Stimulated activated CD4-positive, alpha-beta T cell treated with anti-CD3 and anti-CD28 coated beads, Interleukin-2, amount 100 ng/mL, for 48 hours (primary cell): ENCODE results near the gene SLC12A6.
"Not testable (repeated sequence)": the region's sequence is repeated elsewhere in the genome, so short reads cannot be mapped to it uniquely, and the experiment has no call there.

Experiments
- DNase-seq, 2 donors: peaks; one replicate each; pipeline ENCODE4 v3.0.0-alpha.2; 2020

SLC12A6 gene

DNA sequence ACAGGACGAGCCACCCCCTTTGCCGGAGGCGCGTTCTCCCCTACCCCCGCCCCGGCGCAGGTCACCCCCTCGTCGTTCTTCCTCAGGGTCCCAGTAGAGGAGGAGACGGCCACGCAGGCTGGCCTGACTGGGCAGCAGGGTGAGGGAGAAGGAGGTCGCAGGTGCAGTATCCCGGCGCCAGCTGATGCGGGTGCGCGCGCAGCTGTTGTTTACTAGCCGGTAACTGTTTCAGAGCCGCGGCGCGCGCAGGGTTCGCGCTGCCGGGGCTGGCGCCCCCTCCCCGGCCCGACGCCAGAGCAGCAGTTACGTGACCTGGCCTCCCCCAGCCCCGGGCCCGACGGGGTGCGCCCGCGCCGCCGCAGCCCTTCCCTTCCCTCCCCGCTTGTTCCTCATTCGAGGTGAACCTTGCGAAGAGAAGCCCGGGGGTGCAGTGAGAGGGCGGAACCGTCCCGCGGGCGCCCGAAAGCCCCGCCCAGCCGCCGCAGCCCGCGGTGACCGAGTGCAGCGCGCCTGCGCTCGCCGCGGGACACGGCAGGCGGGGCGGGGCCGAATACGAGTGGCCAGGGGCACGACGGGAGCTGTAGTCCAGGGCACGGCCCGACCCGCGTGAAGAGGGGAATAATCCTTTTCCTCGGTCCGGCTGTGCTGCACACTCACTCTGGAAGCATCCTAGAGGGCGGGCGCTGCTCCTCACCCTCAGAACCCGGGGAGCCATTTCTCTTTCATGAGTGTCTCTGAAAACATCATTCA, at the start of gene SLC12A6:
Gene SLC12A6, minus strand, starts transcription at position 225 of the 750 bp plus-strand sequence. CDS start 1,101 bp downstream, outside the sequence.
- peak; percentile 88 to 89 for DNase-seq

DNA sequence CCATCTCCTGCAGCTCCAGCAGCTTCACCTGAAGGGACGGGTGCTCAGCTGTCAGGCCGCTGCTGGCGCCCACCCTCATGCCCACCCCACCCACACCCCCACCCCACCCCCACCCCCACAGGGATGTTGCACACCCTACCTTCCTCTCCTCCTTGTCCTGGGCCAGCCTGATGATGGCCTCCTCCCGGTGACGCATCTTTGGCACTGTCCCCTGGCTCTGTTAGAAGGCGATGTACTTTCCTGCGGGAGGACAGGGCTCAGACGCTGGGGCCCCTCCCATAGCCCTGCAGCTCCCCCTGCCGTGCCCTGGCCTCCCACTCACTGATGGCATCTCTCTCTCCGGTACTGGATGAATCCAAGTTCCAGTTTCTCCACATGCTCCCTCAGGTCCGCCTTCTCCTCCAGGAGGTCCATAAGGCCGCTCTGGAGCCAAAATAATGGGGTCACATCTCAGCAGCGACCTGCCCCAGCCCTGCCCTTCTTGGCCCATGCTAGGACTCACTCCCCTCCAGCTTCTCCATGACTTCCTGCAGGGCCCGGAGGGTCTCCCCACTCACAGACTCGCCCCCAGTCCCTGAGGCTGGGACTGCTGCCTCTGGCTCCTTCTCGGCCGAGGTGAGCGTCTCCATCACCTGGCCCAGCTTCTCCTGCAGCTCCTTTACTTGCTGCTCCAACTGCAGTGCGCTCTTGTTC, 44.4 kb upstream of the SLC12A6 start:
- not testable (repeated sequence) for DNase-seq

DNA sequence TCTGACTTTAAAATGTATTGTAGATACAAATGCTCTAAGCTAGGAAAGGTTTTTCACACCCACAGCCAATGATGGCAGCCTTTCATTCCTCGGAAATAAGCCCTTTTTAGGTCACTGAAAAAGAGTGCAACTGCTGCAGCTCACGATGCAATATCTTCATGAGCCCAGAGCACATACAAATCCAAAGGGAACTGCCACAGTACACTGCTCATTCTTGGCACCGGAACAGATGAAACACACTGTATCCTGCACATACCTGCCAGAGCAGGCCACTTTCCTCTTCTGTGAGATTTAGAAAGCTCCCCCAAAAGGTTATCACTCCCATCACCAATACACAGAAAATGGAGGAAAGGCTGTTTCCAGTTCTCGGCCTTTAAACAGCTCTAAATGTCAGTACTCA, 42.9 kb upstream of the SLC12A6 start:
- not testable (repeated sequence) for DNase-seq

DNA sequence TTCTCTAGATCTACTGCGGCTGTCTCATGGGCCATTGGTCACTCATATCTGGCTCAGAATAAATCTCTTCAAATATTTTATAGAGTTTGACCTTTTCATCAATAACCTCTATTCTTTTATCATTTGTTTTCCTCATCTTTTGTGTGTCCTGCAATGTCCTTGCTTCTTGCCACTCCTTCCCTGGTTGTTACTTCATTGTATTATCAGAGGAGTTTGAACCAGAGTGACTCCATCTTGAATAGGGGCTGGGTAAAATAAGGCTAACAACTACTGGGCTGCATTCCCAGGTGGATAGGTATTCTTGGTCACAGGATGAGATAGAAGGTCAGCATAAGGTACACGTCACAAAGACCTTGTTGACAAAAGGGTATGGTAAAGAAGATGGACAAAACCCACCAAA, 39.3 kb upstream of the SLC12A6 start:
- DNase-seq, result no peak

DNA sequence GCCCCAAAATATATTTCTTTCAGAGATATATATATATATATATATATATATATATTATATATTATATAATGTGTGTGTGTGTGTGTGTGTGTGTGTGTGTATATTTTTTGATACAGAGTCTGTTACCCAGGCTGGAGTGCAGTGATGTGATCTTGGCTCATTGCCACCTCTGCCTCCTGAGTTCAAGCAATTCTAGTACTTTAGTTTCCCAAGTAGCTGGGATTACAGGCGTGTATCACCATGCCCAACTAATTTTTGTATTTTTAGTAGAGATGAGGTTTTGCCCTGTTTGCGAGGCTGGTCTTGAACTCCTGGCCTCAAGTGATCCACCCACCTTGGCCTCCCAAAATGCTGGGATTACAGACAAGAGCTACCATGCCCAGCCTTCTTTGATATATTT, 38.0 kb upstream of the SLC12A6 start:
- DNase-seq, result not testable (repeated sequence)

DNA sequence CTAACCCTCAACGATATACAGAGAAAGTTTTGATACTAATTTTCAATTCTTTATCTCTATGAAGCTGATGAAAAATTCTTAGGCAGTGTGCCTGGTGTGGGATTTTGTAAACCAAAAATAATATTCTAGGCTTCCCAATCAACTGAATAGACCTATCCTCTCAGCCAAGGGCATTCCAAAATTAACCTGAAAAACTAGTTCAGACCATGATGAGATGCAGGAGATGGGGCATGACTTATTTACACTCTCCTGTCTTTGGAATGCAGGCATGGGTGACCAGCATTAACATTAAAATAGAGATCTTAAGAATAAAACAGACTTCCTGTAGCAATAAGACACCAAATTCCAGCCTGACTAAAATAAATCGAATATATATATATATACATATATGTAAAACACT, 37.2 kb upstream of the SLC12A6 start:
- no peak for DNase-seq

DNA sequence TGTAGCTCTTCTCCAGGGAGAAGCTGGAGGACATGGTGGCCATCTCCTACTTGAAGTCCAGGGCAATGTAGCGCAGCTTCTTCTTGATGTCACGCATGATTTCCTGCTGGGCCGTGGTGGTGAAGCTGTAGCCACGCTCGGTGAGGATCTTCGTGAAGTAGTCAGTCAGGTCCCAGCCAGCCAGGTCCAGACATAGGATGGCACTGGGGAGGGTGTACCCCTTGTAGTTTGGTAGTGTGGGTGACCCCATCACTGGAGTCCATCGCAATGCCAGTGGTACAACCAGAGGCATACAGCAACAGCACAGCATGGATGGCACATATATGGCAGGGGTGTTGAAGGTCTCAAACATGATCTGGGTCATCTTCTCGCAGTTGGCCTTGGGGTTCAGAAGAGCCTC, 36.4 kb upstream of the SLC12A6 start:
- no peak for DNase-seq

DNA sequence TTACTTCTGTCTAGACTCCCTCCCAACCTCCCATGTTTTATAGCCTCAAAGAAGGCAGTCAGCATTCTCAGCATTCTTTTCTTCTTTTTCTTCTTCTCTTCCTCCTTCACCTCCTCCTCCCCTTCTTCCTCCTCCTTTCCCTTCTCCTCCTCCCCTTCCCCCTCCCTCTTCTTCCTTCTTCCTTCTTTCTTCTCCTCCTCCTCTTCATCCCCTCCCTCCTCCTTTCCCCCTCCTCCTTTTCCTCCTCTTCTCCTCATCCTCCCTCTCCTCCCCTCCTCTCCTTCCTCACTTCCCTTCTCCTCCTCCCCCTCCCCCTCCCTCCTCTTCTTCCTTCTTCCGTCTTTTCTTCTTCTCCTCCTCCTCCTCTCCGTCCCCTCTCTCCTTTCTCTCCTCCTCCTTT, 33.1 kb upstream of the SLC12A6 start:
- DNase-seq, result no peak

DNA sequence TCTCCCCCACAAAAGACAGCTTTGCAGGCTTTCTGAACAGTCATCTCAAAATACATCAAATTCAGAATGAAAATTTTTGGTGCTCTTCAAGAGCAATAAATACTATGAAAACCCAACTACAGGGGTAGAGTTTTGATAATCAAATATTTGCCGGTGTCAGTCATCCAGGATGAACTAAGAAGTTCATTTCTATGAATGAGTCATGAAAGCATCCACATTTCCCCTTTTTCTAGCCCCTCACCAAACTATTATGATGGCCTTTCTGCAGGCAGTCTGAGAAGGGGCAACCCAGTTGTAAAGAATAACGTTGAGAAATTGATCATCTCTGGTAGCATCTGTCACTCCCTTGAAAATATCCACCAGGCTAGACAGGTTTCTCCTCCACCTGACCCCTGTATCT, 32.5 kb upstream of the SLC12A6 start:
- no peak for DNase-seq

DNA sequence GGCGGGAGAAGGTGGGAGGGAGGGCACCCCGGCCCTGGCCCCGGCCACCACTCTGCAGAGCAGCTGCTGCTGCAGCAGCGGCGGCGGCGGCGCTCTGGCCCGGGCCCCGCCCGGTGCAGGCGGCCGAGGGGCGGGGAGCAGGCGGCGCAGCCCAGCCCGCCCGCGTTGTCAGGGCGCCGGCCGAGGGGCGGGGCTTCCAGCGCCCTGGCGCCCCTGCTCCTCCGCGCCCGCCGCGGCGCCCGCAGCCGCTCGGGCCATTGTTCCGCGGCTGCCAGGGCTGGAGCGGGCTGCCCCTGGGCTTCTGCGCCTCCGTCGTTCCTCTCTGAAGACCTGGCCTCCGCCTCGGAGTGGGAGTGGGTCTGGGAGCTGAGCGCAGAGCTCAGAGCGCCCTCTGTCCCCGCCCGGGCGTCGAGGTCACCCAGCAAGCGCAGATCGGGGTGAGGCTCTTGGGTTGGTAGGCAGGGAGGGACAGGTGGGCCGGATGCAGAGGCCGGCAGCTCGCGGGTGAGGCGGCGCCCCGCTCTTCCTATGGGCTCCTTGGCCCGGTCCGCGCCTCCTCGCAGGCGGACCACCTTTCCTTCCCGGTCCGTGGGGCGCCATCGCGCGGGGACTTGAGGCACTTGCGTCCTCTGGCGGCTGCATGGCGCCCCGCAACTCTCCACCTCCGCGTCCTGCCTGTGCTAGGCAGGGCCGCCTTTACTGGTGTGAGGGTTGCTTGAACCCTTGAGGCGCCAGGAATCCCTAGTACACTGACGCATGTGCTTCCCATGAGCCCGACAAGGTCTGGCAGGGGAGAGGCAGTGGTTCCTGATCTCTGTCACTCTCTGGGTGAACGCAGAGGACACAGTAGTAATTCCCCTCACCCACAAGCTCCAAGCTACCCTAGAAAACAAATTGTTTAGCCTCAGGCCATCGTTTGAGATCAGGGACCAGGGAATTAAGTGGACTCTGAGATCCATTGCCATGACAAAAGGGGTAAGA, 29.8 kb upstream of the SLC12A6 start, which contains the start of gene LPCAT4:
Gene LPCAT4, minus strand, starts transcription at position 96 of the 981 bp plus-strand sequence. CDS start 96 bp downstream, outside the sequence.
- DNase-seq, result peak; percentile 83

DNA sequence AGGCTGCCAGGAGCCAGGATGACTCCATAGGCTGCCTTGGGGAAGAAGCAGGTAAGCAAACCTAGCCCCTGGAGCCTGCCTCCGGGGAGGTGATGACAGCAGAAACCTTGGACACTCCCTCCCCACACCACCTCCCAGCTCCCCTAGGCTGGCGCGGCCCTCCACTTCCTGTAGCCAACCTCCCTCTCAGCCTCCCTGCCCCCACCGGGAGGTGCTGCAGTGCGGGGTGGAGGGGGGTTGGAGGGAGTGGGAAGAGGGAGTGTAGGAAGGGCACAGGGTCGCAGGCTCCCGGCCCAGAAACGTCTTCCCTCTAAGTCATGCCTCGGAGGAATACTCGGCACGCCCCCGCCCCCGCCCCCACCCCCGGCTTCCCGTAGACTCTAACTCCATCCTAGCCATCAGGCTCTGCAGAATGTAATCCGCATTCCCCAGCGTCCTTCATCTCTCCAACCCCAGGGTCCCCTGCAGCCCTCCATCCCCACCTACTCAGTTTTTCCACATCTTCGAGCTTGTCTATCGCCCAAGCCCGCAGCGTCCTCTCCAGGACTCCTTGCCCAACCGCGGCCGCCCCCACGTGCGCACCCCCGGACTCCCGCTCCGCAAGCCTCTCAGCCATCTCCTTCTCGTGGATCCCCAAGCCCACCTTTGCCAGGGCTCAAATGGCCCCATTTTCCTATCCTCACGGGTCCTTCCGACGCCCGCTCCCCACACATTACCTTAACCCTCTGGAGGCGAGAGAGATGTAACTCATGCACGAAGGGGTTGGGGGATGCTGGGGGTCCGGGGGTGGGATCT, 28.9 kb upstream of the SLC12A6 start:
- DNase-seq, result peak; percentile 25 to 33

DNA sequence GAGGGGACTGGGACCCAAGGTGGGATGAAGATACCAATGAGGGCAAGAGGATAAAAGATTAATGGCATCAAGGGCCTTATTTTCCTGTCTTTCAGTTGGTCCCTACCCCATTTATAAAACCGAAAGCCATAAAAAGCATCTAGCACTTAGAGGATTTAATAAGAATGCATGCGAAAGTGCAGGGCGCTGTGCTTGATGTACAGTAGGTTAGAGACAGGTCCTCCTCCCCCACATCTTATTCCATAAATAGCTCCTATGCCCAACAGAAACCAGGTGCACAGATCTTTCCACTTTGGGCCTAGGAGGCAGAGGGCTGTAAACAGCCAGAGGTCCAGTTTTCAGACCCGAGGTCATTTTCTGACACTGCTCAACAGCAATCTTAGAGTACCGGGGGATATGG, 28.3 kb upstream of the SLC12A6 start:
- no peak for DNase-seq

DNA sequence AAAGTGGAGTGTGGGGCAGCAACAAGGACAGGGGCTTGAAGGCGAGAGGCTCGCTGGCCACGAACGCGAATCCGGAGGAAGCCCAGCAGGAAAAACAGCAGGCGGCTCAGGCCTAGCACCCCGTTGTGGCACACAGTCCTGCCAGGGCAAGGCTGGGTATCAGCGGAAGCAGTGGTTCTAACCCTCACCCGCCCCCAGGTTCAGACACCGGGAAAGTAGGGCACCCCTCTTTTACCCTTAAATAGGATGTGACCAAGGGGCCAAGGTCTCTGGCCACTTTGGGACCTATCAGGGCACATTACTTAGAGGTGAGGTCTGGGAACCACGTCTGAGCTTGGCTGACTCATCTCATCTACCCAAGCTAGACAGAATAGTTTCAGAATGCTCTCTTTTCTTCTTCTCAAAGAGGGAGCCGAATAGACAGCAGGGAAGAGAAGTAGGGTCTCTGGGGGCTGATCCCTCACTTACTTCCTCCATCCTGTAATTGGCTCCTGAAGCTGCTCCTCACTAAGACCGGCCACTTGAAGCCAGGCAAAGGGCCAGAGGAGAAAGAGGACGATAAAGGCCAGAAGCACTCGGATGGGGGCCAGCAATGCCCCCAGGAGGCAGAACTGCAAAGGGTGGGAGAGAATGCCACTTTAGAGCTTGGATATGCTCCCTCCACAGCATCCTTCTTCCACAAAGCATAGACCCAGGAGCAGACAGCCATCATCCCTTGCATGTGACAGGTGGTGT, 27.7 kb upstream of the SLC12A6 start:
- no peak for DNase-seq

DNA sequence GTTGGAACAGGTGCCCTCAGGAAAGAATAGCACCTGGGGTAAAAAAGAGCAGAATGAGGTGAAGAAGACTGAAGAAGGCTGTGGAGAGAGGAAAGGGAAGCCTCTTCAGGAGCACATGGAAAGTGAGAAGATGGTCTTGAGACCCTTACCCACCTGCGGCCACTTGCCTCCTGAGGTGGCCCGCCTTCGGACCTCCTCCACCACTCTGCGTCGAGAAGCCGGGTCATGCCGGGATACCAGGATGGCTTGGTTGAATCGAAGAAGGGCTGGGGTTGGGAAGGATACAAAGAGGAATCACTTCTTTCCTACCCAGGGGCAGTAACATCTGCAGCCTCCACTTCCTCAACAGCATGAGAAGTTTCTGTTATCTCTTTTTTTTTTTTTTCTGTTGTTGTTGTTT, 26.5 kb upstream of the SLC12A6 start:
- DNase-seq, result no peak

DNA sequence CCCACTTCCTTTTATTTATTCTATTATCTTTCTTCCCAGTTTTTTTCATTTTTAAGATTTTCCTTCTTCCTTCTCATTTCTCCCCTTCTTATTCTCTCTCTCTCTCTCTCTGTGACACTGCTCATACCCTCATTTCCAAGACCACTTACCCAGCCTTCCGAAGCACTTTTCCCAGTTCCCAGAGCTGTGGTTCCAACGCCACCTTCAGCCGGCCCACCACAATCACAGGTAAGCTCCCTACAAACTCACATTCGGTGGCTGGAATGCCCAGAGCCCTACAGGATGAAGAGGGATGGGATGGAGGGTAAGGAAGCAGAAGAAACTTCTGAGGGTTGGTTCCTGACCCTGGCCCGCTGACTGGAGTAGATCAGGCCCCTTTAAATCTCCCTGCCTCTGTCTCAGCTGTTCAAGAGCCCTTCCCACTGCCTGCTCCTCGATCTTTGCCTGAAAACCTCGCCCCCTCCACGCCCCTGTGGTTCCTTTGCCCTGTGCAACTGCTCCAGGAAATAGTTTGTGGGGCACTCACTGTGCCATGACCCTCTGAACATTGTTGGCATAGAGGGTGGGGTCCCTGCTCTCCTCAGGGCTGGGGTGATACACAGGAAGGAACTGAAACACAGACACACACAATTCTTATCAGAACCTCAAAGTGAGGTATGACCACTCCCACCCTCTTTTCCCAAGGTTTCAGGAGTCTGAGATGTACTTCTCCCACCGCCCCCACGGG, 24.6 kb upstream of the SLC12A6 start:
- DNase-seq, result no peak

DNA sequence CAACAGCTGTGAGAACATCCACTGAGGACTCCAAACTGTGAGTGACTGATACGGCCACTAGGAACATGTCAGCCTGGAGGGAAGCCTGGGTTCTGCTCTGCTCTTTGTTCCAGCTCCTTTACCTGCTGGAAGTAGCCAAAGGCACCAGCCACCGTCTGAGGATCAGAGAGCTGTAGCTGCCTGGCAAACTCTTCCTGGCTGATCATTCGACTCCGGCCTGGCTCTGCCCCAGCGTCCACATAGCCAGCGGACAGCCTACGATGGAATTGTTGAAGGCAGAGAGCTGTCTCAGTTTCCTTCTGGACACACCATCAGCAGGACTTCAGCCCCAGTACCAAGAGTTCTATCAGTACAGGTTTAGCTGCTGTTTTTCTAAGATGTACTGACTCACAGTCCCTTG, 23.7 kb upstream of the SLC12A6 start:
- no peak for DNase-seq

DNA sequence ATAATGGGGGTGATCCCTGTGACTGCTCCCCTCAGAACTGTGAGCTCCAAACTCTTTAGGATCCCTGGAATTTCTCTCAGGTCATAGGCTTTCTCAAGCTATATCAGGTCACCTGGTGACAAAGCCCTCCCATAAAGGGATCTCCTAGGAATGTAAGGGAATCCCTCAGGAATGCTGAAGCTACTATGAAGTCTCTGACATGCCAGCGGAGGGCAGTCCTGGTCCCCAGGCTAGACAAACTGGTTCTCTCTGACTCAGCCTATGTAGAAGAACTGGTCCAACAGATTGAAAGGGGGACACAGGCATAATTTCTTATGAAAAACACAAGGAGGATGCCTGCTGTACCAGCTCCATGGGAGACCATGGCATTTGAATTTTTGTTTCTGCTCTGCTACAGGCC, 22.7 kb upstream of the SLC12A6 start:
- DNase-seq, result no peak

DNA sequence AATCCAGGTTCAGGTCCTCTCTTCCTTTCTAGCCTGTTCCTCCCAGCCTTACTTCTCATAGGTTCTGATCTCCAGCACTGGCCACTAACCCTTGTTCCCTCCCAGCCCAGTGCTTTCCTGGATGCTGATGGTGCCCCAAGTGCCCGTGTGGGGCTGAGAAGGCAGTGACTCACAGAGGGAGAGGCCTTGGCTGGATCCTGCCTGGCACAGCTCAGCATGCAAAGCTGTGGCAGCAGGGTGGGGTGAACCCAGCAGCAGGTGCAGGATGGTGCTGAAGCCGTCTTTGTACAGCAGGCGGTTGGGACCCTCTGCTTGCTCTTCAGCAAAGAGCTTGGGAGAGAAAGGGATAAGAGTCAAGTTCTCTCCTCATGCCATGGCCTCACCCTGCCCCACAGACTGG, 21.8 kb upstream of the SLC12A6 start:
- DNase-seq, result no peak

DNA sequence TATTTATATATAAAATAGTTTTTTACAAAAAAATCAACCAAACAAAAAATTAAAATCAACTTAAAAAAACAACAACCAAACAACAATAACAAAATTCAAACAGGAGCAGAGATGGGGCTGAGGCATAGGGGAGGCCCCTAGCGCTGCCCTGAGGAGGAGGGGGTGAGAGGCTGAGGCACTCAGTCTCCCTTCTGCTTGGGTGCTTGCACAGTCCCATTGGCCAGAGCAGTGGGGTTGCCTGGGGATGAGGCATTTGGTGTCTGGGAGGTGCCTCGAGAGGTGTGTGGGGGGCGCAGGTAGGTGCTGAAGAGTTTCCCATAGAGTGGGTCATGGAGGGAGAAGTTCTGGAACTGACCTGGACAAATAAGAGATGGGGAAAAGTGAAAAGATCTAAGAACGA, 21.4 kb upstream of the SLC12A6 start:
- no peak for DNase-seq

DNA sequence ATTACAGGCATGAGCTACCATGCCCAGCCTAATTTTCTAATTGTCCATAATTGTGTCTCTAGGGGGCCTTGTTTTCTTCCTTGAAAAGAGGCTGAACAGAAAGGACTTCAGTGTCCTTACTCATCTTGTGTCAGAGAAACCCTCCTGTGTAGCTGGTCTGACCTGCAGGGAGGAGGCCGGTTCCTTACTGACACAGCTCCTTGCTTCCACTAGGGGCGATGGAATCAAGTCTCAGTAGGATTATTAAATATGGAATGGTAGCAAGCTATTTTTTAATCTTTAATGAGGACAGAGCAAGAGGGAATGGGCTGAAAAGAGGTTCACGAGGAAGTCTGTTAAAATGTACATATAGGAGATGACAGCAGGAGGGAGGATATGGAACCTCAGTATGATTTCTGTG, 20.8 kb upstream of the SLC12A6 start:
- no peak for DNase-seq

DNA sequence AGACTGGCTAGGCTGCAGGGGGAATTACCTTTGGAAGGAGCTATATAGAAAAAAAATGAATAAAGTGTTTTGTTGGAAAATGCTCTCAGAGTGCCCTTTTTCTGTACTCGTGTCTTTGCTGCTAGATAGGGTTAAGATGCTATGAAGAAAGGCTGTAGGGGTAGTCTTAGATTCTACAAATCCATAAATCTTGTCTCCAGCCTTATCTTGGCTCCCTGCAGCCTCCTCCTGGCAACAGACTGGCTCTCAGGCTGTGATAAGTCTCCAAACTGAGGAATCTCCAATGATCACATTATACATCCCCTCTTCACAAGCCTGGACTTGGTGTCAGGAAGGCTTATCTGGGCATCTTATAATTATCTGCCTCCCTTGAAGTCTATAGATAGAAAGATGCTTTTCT, 20.1 kb upstream of the SLC12A6 start:
- DNase-seq, result no peak
